Cerebellar nuclear complex (tissue), 1 donor: ENCODE results near the gene RALA.
A peak's percentile ranks its signal among the peaks of the same experiment; 100 is the strongest.
"Not testable (repeated sequence)": the region's sequence is repeated elsewhere in the genome, so short reads cannot be mapped to it uniquely, and the experiment has no call there.

Experiments
- DNase-seq, 2 experiments: peaks; one replicate each; lab custom pipeline; 2025; lab: John Stamatoyannopoulos, UW

RALA gene

GRCh38 chr7:39727231-39728012 is 104.0 kb downstream of the RALA start:
- no peak for DNase-seq

GRCh38 chr7:39732837-39733804 is 109.7 kb downstream of the RALA start:
- peak; percentile 30 to 60 for DNase-seq

GRCh38 chr7:39733881-39734632 is 110.7 kb downstream of the RALA start:
- peak in 1 of 2 experiments; percentile 3 for DNase-seq

- no peak for DNase-seq
Measured at GRCh38 chr7:39734633-39735004, 111.2 kb downstream of the RALA start.

GRCh38 chr7:39735903-39736302 is 112.5 kb downstream of the RALA start:
- DNase-seq = no peak

GRCh38 chr7:39741942-39742623 is 118.7 kb downstream of the RALA start:
- no peak for DNase-seq

- DNase-seq = no peak
Measured at GRCh38 chr7:39744620-39745019, 121.2 kb downstream of the RALA start.

- no peak for DNase-seq
Measured at GRCh38 chr7:39745320-39745719, 121.9 kb downstream of the RALA start.

GRCh38 chr7:39746103-39746819 is 122.9 kb downstream of the RALA start:
- peak in 1 of 2 experiments; percentile 44 for DNase-seq

GRCh38 chr7:39749177-39749576 is 125.8 kb downstream of the RALA start:
- no peak for DNase-seq

GRCh38 chr7:39749717-39750116 is 126.3 kb downstream of the RALA start:
- DNase-seq = no peak

- no peak for DNase-seq
Measured at GRCh38 chr7:39750253-39751077, 127.1 kb downstream of the RALA start.

- DNase-seq = not testable (repeated sequence)
Measured at GRCh38 chr7:39753237-39753636, 129.9 kb downstream of the RALA start.

GRCh38 chr7:39753823-39754325 is 130.5 kb downstream of the RALA start:
- no peak for DNase-seq

GRCh38 chr7:39754326-39755120 is 131.2 kb downstream of the RALA start:
- no peak for DNase-seq

GRCh38 chr7:39757604-39758003 is 134.2 kb downstream of the RALA start:
- no peak for DNase-seq
